ENCODE data around the gene ERO1A.

ERO1A gene, protein sequence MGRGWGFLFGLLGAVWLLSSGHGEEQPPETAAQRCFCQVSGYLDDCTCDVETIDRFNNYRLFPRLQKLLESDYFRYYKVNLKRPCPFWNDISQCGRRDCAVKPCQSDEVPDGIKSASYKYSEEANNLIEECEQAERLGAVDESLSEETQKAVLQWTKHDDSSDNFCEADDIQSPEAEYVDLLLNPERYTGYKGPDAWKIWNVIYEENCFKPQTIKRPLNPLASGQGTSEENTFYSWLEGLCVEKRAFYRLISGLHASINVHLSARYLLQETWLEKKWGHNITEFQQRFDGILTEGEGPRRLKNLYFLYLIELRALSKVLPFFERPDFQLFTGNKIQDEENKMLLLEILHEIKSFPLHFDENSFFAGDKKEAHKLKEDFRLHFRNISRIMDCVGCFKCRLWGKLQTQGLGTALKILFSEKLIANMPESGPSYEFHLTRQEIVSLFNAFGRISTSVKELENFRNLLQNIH

GRCh38 chr14:52695481-52696091 is at the start of gene ERO1A:
TSS of gene ERO1A (minus strand) at chr14:52695558. CDS start at chr14:52695481, 77 bp downstream.
- DNase-seq (ENCODE audit: low read depth) = no peak
- peak within 1 kb of the TSS; percentile 78 for H3K4me3 ChIP-seq (ENCODE audit: low read depth, low read length)
- no peak for TF ChIP-seq CTCF (IDR thresholded peaks at IDR 0.05; ENCODE audit: low read depth, low read length, missing control alignments)

DNA sequence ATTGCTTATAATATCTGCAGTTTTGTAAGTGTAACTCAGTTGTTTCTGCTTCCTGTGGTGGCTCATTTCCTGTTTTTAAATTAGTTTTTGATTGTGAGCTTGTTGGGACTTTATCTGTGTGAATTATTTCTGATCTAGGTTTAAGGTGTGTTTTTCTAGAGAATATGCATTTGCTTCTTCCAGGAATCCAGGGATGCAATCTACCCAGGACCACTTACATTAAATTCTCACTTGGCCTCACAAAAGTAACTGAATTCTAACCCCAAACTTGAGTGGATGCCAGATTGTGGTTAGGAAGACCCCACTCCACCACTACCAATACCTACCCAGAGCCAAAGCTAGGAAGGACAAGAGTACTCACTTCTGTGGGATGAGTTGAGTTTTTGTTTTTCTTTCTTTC is 46.5 kb upstream of the ERO1A start:
- H3K4me3 ChIP-seq (ENCODE audit: low read depth, low read length) = no peak overlapping the region; the same call in 1 of the 2 replicates
- no peak for TF ChIP-seq CTCF (IDR thresholded peaks at IDR 0.05; ENCODE audit: low read depth, low read length, missing control alignments)
- no peak for DNase-seq (ENCODE audit: low read depth)

DNA sequence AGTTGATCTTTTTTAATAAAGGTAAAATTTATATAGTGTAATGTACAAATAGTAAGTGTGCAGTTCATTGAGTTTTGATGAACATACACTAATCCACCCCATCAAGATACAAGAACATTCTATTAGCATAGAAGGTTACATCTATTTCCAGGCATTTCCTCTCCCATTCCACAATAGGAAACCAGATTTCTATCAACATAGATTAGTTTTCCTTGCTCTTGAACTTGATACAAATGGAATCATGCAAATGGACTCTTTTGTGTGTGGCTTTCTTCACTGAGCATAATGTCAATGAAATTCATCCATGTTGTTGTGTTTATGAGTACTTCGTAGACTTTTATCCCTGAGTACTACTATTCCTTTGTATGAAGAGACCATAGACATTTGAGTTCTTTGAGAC is 45.4 kb upstream of the ERO1A start:
- DNase-seq (ENCODE audit: low read depth) = no peak
- no peak for TF ChIP-seq CTCF (IDR thresholded peaks at IDR 0.05; ENCODE audit: low read depth, low read length, missing control alignments)

DNA sequence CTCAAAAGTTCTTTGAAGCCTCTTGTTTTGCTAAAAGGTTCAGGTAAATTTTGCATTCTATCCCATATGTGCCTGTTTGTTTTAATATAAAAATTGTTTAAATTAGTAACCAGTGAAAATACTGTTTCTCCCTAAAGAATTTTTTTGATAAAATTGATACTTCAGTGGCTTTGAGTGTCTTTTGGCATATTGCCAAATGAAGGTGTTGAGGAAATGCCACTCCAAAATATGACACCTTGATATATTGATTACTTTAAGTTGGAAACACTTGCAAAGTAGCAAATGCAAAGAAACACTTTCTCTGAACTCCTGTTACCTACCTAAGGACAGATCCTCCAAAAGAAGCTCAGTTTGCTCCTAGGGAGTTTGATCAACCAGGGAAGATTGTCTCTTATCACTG is 43.1 kb upstream of the ERO1A start:
- no peak for DNase-seq (ENCODE audit: low read depth)
- no peak for TF ChIP-seq CTCF (IDR thresholded peaks at IDR 0.05; ENCODE audit: low read depth, low read length, missing control alignments)
- no peak overlapping the region for H3K4me3 ChIP-seq (ENCODE audit: low read depth, low read length)

More for the DNA sequence above, 45.4 kb upstream of the ERO1A start:
- H3K4me3 ChIP-seq (ENCODE audit: low read depth, low read length) = no peak overlapping the region

DNA sequence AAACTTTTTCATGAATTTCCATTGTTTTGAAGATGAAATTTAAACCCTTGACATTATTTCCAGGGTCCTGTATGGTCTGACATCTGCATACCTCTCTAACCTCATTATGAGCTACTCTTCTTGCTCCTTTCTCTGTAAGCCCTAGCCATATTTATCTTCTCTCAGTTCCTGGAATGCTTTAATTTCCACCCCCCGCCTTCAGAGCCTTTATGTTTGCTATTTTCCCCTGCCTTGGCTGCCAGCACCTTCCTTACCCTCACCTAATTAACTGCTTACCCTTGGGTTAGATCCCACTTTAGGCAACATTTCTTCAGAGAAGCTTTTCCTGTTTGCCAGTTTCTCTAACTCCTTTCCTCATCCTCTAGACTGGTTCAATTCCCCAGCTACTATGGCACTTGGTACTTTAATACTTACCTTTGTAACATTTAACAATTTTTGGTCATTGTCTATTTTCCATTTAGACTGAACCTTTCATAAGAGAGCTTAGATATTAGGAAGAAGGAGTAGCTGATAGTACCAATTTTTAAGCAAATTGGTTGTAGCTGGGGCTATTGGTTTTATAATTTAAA is 40.6 kb upstream of the ERO1A start:
- DNase-seq (ENCODE audit: low read depth) = no peak
- no peak overlapping the region for H3K4me3 ChIP-seq (ENCODE audit: low read depth, low read length)
- TF ChIP-seq CTCF (IDR thresholded peaks at IDR 0.05; ENCODE audit: low read depth, low read length, missing control alignments) = no peak

GRCh38 chr14:52733824-52734223 is 38.5 kb upstream of the ERO1A start:
- DNase-seq (ENCODE audit: low read depth) = no peak
- H3K4me3 ChIP-seq (ENCODE audit: low read depth, low read length) = no peak overlapping the region
- TF ChIP-seq CTCF (IDR thresholded peaks at IDR 0.05; ENCODE audit: low read depth, low read length, missing control alignments) = no peak

All from GM12864 (cell line).